Measurements from ENCODE around the gene SEMA4A.

DNA sequence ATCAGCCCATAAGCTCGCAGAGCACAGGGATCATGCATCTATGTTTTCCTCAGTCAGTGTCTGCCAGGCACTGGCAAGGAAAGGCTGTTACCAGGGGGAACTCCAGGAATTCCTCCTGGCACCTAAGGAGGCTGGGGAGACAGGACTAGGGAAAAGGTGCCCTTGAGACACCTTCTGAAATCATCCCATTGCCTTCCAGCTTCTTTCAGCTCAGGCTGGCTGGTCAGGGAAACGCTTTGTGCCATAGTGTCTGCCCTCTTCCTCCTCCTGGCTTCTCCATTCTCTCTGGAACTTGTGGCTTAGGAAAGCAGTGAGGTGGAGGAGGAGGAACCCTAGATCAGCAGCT is 25.1 kb upstream of the SEMA4A start:
- TF ChIP-seq, protein P1, sequence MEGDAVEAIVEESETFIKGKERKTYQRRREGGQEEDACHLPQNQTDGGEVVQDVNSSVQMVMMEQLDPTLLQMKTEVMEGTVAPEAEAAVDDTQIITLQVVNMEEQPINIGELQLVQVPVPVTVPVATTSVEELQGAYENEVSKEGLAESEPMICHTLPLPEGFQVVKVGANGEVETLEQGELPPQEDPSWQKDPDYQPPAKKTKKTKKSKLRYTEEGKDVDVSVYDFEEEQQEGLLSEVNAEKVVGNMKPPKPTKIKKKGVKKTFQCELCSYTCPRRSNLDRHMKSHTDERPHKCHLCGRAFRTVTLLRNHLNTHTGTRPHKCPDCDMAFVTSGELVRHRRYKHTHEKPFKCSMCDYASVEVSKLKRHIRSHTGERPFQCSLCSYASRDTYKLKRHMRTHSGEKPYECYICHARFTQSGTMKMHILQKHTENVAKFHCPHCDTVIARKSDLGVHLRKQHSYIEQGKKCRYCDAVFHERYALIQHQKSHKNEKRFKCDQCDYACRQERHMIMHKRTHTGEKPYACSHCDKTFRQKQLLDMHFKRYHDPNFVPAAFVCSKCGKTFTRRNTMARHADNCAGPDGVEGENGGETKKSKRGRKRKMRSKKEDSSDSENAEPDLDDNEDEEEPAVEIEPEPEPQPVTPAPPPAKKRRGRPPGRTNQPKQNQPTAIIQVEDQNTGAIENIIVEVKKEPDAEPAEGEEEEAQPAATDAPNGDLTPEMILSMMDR (IDR thresholded peaks at IDR 0.05) = no peak
- no peak for TF ChIP-seq CHD2 (IDR thresholded peaks at IDR 0.05; ENCODE audit: low read length, partially characterized antibody)
- TF ChIP-seq RCOR1 (IDR thresholded peaks at IDR 0.05; ENCODE audit: low read length) = no peak
- TF ChIP-seq JUND (IDR thresholded peaks at IDR 0.05) = no peak
- TF ChIP-seq EP300 (IDR thresholded peaks at IDR 0.05; ENCODE audit: borderline replicate concordance in 1 of 2, low read depth in 1 of 2, low read length in 1 of 2) = no peak
- TF ChIP-seq MEF2A (IDR thresholded peaks at IDR 0.05; ENCODE audit: borderline replicate concordance, low read depth) = no peak
- no peak for TF ChIP-seq SMC3 (IDR thresholded peaks at IDR 0.05; ENCODE audit: low read depth, low read length)
- TF ChIP-seq RFX5 (IDR thresholded peaks at IDR 0.05; ENCODE audit: low read length) = no peak
- no peak for TF ChIP-seq TAF1 (IDR thresholded peaks at IDR 0.05; ENCODE audit: borderline replicate concordance, low read depth, low read length)
